ENCODE data around the gene ACSF2. TPM values are rescaled to one million over a fixed set of nuclear protein-coding genes. Genes with fewer than 3 reads are reported as not detected.

Gene ACSF2, protein sequence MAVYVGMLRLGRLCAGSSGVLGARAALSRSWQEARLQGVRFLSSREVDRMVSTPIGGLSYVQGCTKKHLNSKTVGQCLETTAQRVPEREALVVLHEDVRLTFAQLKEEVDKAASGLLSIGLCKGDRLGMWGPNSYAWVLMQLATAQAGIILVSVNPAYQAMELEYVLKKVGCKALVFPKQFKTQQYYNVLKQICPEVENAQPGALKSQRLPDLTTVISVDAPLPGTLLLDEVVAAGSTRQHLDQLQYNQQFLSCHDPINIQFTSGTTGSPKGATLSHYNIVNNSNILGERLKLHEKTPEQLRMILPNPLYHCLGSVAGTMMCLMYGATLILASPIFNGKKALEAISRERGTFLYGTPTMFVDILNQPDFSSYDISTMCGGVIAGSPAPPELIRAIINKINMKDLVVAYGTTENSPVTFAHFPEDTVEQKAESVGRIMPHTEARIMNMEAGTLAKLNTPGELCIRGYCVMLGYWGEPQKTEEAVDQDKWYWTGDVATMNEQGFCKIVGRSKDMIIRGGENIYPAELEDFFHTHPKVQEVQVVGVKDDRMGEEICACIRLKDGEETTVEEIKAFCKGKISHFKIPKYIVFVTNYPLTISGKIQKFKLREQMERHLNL
- 57.6 to 102 TPM (median 71.9 TPM) in 3 replicates for polyA plus RNA-seq
- polyA plus RNA-seq (2011; ENCODE audit: low read depth): 101 TPM
- polyA plus RNA-seq (2011; cell fraction: cytosol; rRNA removed): 44.9 and 50.9 TPM in 2 replicates
- polyA plus RNA-seq (2011; cell fraction: nucleus; rRNA removed): 241 and 303 TPM in 2 replicates
- polyA plus RNA-seq (2012; ENCODE audit: low replicate concordance): 46.5 and 47.5 TPM in 2 replicates
- 92.0 to 164 TPM (median 110 TPM) in 3 replicates for polyA minus RNA-seq
- polyA minus RNA-seq (2011; cell fraction: cytosol; rRNA and poly(A)+ RNA removed): 35.7 TPM
- 93.2 and 125 TPM in 2 replicates for polyA minus RNA-seq (2011; cell fraction: nucleus; rRNA and poly(A)+ RNA removed)

DNA sequence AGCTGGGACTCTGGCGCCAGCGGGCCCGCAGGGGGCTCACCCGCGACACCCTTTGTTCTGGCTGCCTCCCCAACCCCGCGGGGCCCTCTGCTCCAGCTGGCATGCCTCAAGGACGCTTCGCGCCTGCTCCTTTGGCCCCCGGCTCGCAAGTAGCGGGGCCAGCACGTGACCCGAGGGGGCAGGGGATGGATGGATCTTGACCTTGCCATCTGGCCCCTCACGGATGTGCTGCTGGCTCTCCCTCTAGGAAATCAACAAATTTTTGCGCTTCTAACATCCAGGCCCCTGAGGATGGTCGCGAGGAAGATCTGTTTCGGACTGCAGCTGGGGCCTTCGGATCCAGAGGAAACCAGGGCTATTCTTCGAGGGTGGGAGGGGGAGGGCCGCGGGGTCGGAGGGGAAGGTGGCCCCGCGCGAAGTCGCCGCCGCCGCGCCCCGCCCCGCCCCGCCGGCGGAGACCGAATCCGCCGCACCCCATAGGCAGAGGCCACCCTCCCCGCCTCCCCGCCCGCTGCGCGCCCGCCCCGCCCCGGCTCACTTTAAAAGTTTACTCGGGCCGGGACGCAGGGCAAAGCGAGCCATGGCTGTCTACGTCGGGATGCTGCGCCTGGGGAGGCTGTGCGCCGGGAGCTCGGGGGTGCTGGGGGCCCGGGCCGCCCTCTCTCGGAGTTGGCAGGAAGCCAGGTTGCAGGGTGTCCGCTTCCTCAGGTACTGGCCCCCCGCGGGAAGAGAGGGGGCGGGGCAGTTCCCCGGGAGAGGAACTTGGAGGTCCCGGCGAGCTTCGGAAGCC lies at the start of gene ACSF2:
ACSF2 (plus strand) TSS at position 537 of the 790 bp plus-strand sequence; CDS start at position 581, 44 bp downstream.
- Histone ChIP-seq H3K4me1 (ENCODE audit: control insufficient read depth, extremely low read depth, insufficient read depth, low read length) (peaks cover 66% of the 10 kb centered on the region), H3K4me2 (ENCODE audit: control insufficient read depth, extremely low read depth, insufficient read depth, low read depth, low read length) (peak within 1 kb of the TSS; percentile 100), H3K27ac (ENCODE audit: control insufficient read depth, insufficient read depth, low read length) (peak within 1 kb of the TSS; percentile 69), H3K79me2 (ENCODE audit: control insufficient read depth, insufficient read depth, low read length) (peaks cover 24% of the 10 kb centered on the region), H2AFZ (ENCODE audit: control insufficient read depth, low read length) (peak within 1 kb of the TSS; percentile 87), H3K9ac (ENCODE audit: control insufficient read depth, extremely low read depth, insufficient read depth, low read length) (peak within 1 kb of the TSS; percentile 84), H3K27me3 (ENCODE audit: control insufficient read depth, extremely low read depth, insufficient read depth, low read length) (no peaks in the 10 kb centered on the region), H3K36me3 (ENCODE audit: control insufficient read depth in 2 of 2, extremely low read depth in 1 of 2, insufficient read depth in 2 of 2, low read length in 2 of 2) (no peaks in the 10 kb centered on the region), H4K20me1 (ENCODE audit: control insufficient read depth, extremely low read depth, insufficient read depth, low read length) (no peaks in the 10 kb centered on the region), H3K9me3 (ENCODE audit: control insufficient read depth, low read depth, low read length) (no peaks in the 10 kb centered on the region), H3K4me3 (ENCODE audit: control insufficient read depth in 2 of 3, extremely low read depth in 1 of 3, insufficient read depth in 2 of 3, low read depth in 1 of 3, low read length in 3 of 3) (peak within 1 kb of the TSS; percentile 67 to 85 (median 83)), H3K9me1 (ENCODE audit: control insufficient read depth, extremely low read depth, insufficient read depth, low read length) (no peaks in the 10 kb centered on the region)
- DNase-seq (ENCODE audit: low read depth, low spot score) (no peak), FAIRE-seq (no peak)
- dilution Hi-C loops (cut with MboI; ENCODE audit: extremely low pct_ligation_motif_present, low sequenced_read_pairs): no loop called here
- TF ChIP-seq, protein P1, sequence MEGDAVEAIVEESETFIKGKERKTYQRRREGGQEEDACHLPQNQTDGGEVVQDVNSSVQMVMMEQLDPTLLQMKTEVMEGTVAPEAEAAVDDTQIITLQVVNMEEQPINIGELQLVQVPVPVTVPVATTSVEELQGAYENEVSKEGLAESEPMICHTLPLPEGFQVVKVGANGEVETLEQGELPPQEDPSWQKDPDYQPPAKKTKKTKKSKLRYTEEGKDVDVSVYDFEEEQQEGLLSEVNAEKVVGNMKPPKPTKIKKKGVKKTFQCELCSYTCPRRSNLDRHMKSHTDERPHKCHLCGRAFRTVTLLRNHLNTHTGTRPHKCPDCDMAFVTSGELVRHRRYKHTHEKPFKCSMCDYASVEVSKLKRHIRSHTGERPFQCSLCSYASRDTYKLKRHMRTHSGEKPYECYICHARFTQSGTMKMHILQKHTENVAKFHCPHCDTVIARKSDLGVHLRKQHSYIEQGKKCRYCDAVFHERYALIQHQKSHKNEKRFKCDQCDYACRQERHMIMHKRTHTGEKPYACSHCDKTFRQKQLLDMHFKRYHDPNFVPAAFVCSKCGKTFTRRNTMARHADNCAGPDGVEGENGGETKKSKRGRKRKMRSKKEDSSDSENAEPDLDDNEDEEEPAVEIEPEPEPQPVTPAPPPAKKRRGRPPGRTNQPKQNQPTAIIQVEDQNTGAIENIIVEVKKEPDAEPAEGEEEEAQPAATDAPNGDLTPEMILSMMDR (optimal IDR thresholded peaks at IDR 0.05 in 1 of 3, IDR thresholded peaks at IDR 0.05 in 1 of 3, conservative IDR thresholded peaks at IDR 0.05 in 1 of 3; ENCODE audit: extremely low read depth in 1 of 3, insufficient read depth in 2 of 3, low read length in 3 of 3): no peak
- TF ChIP-seq EZH2 (IDR thresholded peaks at IDR 0.05; ENCODE audit: low read length): no peak

DNA sequence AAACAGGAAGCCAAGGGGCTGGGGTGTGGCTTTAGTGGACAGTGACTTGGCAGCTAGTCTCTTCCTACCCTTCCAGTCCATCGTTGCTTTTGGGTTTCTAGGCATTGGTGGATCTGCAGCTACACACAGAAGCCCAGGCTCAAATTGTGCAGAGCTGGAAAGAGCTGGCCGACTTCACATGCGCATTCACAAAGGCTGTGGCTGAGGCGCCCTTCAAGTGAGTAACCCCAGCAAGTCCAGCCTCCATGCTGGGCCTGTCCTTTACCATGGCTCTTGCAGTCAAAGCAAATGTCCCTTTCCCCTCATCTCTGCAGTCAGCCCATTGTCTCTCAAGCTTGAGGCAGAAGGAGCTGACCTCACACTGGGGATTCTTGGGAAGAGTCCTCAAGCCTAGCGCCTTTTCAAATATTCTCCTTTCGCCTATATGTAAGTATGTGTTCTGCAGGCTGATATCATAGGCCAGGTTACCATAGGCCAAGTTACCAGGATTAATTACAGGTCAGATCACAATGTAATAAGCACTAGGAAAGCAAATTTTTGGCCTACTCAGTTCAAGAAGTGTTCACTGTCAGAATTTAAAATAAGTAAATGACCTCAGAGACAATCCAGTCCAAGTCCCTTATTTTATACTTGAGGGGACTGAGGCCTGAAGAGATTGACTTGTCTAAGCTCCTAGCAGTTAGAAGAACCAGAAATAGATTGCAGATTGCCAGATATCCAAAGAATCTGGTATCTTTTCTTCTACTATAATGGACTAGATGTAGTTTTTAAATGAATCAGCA lies 46.5 kb upstream of the ACSF2 start:
- dilution Hi-C loops (cut with MboI; ENCODE audit: extremely low pct_ligation_motif_present, low sequenced_read_pairs): no loop called here
- no peaks in the 10 kb centered on the region for H3K27me3 ChIP-seq (ENCODE audit: control insufficient read depth, extremely low read depth, insufficient read depth, low read length)
- H3K79me2 ChIP-seq (ENCODE audit: control insufficient read depth, insufficient read depth, low read length): no peaks in the 10 kb centered on the region
- no peak for TF ChIP-seq EZH2 (IDR thresholded peaks at IDR 0.05; ENCODE audit: low read length)
- TF ChIP-seq, protein P1 (optimal IDR thresholded peaks at IDR 0.05 in 1 of 3, IDR thresholded peaks at IDR 0.05 in 1 of 3, conservative IDR thresholded peaks at IDR 0.05 in 1 of 3; ENCODE audit: extremely low read depth in 1 of 3, insufficient read depth in 2 of 3, low read length in 3 of 3): no peak
- no peak overlapping the region for H2AFZ ChIP-seq (ENCODE audit: control insufficient read depth, low read length)
- H3K9ac ChIP-seq (ENCODE audit: control insufficient read depth, extremely low read depth, insufficient read depth, low read length): no peak overlapping the region
- FAIRE-seq: no peak
- H3K4me3 ChIP-seq (ENCODE audit: control insufficient read depth in 2 of 3, extremely low read depth in 1 of 3, insufficient read depth in 2 of 3, low read depth in 1 of 3, low read length in 3 of 3): no peak overlapping the region
- no peaks in the 10 kb centered on the region for H3K9me3 ChIP-seq (ENCODE audit: control insufficient read depth, low read depth, low read length)
- peaks cover 25 to 31% of the 10 kb centered on the region in 2 experiments for H3K36me3 ChIP-seq (ENCODE audit: control insufficient read depth in 2 of 2, extremely low read depth in 1 of 2, insufficient read depth in 2 of 2, low read length in 2 of 2)
- H3K9me1 ChIP-seq (ENCODE audit: control insufficient read depth, extremely low read depth, insufficient read depth, low read length): no peaks in the 10 kb centered on the region
- no peak for DNase-seq (ENCODE audit: low read depth, low spot score)
- H4K20me1 ChIP-seq (ENCODE audit: control insufficient read depth, extremely low read depth, insufficient read depth, low read length): no peaks in the 10 kb centered on the region
- no peak overlapping the region for H3K4me2 ChIP-seq (ENCODE audit: control insufficient read depth, extremely low read depth, insufficient read depth, low read depth, low read length)
- H3K27ac ChIP-seq (ENCODE audit: control insufficient read depth, insufficient read depth, low read length): no peak overlapping the region
- no peaks in the 10 kb centered on the region for H3K4me1 ChIP-seq (ENCODE audit: control insufficient read depth, extremely low read depth, insufficient read depth, low read length)
